SK-N-SH (cell line): ENCODE measurements around the gene ITPRID2. TPM values are rescaled to one million over a fixed set of nuclear protein-coding genes. Genes with fewer than 3 reads are reported as not detected.
"Not testable (repeated sequence)": the region's sequence is repeated elsewhere in the genome, so short reads cannot be mapped to it uniquely, and the experiment has no call there.

ENCODE experiments used
- CTCF ChIA-PET: fragments of 300-600, 350-600 bp; formaldehyde crosslinking; extraction: SDS; loops from one replicate; lab custom pipeline; 2021; lab: Yijun Ruan, JAX
- POLR2A ChIA-PET: fragments of 350-600 bp; sonication (Branson Sonifier 250); formaldehyde crosslinking; extraction: SDS; loops from one replicate; lab custom pipeline; 2020; ENCODE audit warnings: antibody characterized with exemption, inconsistent platforms; lab: Yijun Ruan, JAX
- DNase-seq: peaks from one replicate; pipeline ENCODE4 v3.0.0; 2012
- H2AFZ ChIP-seq: fragments of 200-600 bp; sonication (generic); 2 replicates; pipeline ENCODE4 v1.8.1; 2016; ENCODE audit warnings: antibody characterized with exemption, mild to moderate bottlenecking, low read depth
- H3F3A ChIP-seq: fragments of 200-600 bp; sonication (generic); replicated peaks from 2 replicates; pipeline ENCODE3; 2016; ENCODE audit warnings: antibody characterized with exemption, mild to moderate bottlenecking; ENCODE audit not compliant: insufficient read depth
- H3K27ac ChIP-seq, 2 experiments: fragments of 200-500 bp in 1 of 2; fragments of 200-600 bp in 1 of 2; sonication (Bioruptor generic) in 1 of 2; sonication (generic), shearing (Covaris generic) in 1 of 2; 2 replicates each; pipeline versions ENCODE4 v1.5.1 to v1.6.1; 2014 to 2016; ENCODE audit warnings: low read depth in 2 of 2, inconsistent platforms in 1 of 2, low read length in 1 of 2, mild to moderate bottlenecking in 1 of 2, mixed read lengths in 1 of 2
- H3K27me3 ChIP-seq: fragments of 200-600 bp; sonication (generic), shearing (Covaris generic); 2 replicates; pipeline ENCODE4 v1.6.1; 2016; ENCODE audit warnings: mixed run types; ENCODE audit not compliant: insufficient read depth
- H3K36me3 ChIP-seq, 2 experiments: fragments of 200-500 bp in 1 of 2; fragments of 200-600 bp in 1 of 2; sonication (Bioruptor generic) in 1 of 2; sonication (generic) in 1 of 2; replicated peaks in 1 of 2; 2 replicates each; pipeline versions ENCODE3 to v1.5.1; 2014 to 2016; ENCODE audit warnings: low read length in 1 of 2, mild to moderate bottlenecking in 1 of 2; ENCODE audit not compliant: insufficient read depth in 2 of 2, control insufficient read depth in 1 of 2
- H3K4me1 ChIP-seq, 2 experiments: fragments of 200-500 bp in 1 of 2; fragments of 200-600 bp in 1 of 2; sonication (Bioruptor generic) in 1 of 2; sonication (generic), shearing (Covaris generic) in 1 of 2; 2 replicates each; pipeline versions ENCODE4 v1.5.1 to v1.6.1; 2014 to 2016; ENCODE audit warnings: low read depth in 1 of 2, low read length in 1 of 2, mixed run types in 1 of 2; ENCODE audit not compliant: insufficient read depth in 2 of 2, control insufficient read depth in 1 of 2
- H3K4me2 ChIP-seq: fragments of 200-600 bp; sonication (generic), shearing (Covaris generic); 2 replicates; pipeline ENCODE4 v1.6.1; 2017; ENCODE audit warnings: mixed run types
- H3K4me3 ChIP-seq, 2 experiments: fragments of 200-500 bp in 1 of 2; fragments of 200-600 bp in 1 of 2; sonication (Bioruptor generic) in 1 of 2; sonication (generic), shearing (Covaris generic) in 1 of 2; 2 replicates each; pipeline versions ENCODE4 v1.5.1 to v1.8.1; 2014 to 2016; ENCODE audit warnings: low read depth in 2 of 2, inconsistent platforms in 1 of 2, low read length in 1 of 2, mild to moderate bottlenecking in 1 of 2, mixed read lengths in 1 of 2, moderate library complexity in 1 of 2
- H3K79me2 ChIP-seq: fragments of 200-600 bp; sonication (generic); 2 replicates; pipeline ENCODE4 v1.8.1; 2017; ENCODE audit warnings: mild to moderate bottlenecking; ENCODE audit not compliant: insufficient read depth
- H3K9ac ChIP-seq: fragments of 200-600 bp; sonication (generic); 2 replicates; pipeline ENCODE4 v1.6.1; 2017; ENCODE audit warnings: mixed run types
- H3K9me2 ChIP-seq: fragments of 200-600 bp; sonication (generic); 2 replicates; pipeline ENCODE4 v1.6.1; 2017; ENCODE audit warnings: mixed run types
- H3K9me3 ChIP-seq: fragments of 200-600 bp; sonication (generic); 2 replicates; pipeline ENCODE4 v1.6.1; 2017; ENCODE audit warnings: mixed run types, mild to moderate bottlenecking, moderate library complexity
- H4K20me1 ChIP-seq: fragments of 200-600 bp; sonication (generic); 2 replicates; pipeline ENCODE4 v1.6.1; 2017; ENCODE audit warnings: mild to moderate bottlenecking, mixed run types; ENCODE audit not compliant: insufficient read depth
- EP300 ChIP-seq, 2 experiments: IDR thresholded peaks; 2 replicates each; pipeline versions ENCODE4 v1.4.0 to v1.6.1; 2012; ENCODE audit warnings: borderline replicate concordance in 1 of 2, low read depth in 1 of 2, low read length in 1 of 2
- EZH2phosphoT487 ChIP-seq: fragments of 200-600 bp; sonication (generic); IDR thresholded peaks from 2 replicates; pipeline ENCODE4 v1.6.1; 2017; ENCODE audit warnings: low read depth, mixed run types, mild to moderate bottlenecking, antibody characterized with exemption, moderate library complexity, borderline replicate concordance
- FOSL2 ChIP-seq: IDR thresholded peaks from 2 replicates; pipeline ENCODE4 v1.4.0; 2012; ENCODE audit warnings: low read depth, mild to moderate bottlenecking, moderate library complexity, borderline replicate concordance
- FOXJ3 ChIP-seq: sonication (generic); formaldehyde crosslinking; IDR thresholded peaks from 2 replicates; pipeline ENCODE4 v1.5.1; 2020; ENCODE audit warnings: mild to moderate bottlenecking, missing genetic modification reagents
- FOXM1 ChIP-seq: IDR thresholded peaks from 2 replicates; pipeline ENCODE4 v1.4.0; 2012; ENCODE audit warnings: low read depth, mild to moderate bottlenecking
- GABPA ChIP-seq: IDR thresholded peaks from 2 replicates; pipeline ENCODE4 v1.4.0; 2012; ENCODE audit warnings: low read depth, mild to moderate bottlenecking
- MEF2A ChIP-seq: IDR thresholded peaks from 2 replicates; pipeline ENCODE4 v1.4.0; 2012; ENCODE audit warnings: low read depth, borderline replicate concordance
- MXI1 ChIP-seq: IDR thresholded peaks from 2 replicates; pipeline ENCODE4 v1.6.1; 2012; ENCODE audit warnings: mild to moderate bottlenecking, low read depth, low read length, improper control_type of control experiment
- POLR2AphosphoS5 ChIP-seq: IDR thresholded peaks from 2 replicates; pipeline ENCODE4 v1.6.1; 2012; ENCODE audit warnings: low read depth, low read length
- RFX5 ChIP-seq: IDR thresholded peaks from 2 replicates; pipeline ENCODE4 v1.6.1; 2012; ENCODE audit warnings: mild to moderate bottlenecking, improper control_type of control experiment, low read length
- RXRA ChIP-seq: IDR thresholded peaks from 2 replicates; pipeline ENCODE4 v1.4.0; 2012; ENCODE audit warnings: low read depth, mild to moderate bottlenecking, borderline replicate concordance
- TAF1 ChIP-seq: IDR thresholded peaks from 2 replicates; pipeline ENCODE4 v1.6.1; 2012; ENCODE audit warnings: low read depth, mild to moderate bottlenecking, low read length, moderate library complexity, borderline replicate concordance
- TCF12 ChIP-seq: IDR thresholded peaks from 2 replicates; pipeline ENCODE4 v1.4.0; 2012
- WGBS: methylation state at CpG from one replicate; pipeline ENCODE4 v1.1.6; 2017; ENCODE audit warnings: low lambda C conversion rate; 5-methylcytosine and 5-hydroxymethylcytosine counted together
- polyA plus RNA-seq, 3 experiments: library from polyadenylated mRNA; depleted of rRNA; stranded (reverse); fragments of >200 nt; gene quantifications; 2 replicates each; pipeline ENCODE4 v1.2.3, GENCODE V29; 2012
- TF ChIP-seq, protein P1 (sequence below): IDR thresholded peaks from 2 replicates; pipeline ENCODE4 v1.4.0; 2012; ENCODE audit warnings: low read depth
- TF ChIP-seq, protein P2 (sequence below): fragments of 150-350 bp; IDR thresholded peaks from 2 replicates; pipeline ENCODE4 v1.6.1; 2017; ENCODE audit warnings: antibody characterized with exemption, low read length, low read depth, borderline replicate concordance
- TF ChIP-seq, protein P3 (sequence below): IDR thresholded peaks from 2 replicates; pipeline ENCODE4 v1.4.0; 2012; ENCODE audit warnings: low read depth, borderline replicate concordance
- TF ChIP-seq, protein P4 (sequence below): IDR thresholded peaks from 2 replicates; pipeline ENCODE4 v1.6.1; 2012; ENCODE audit warnings: mild to moderate bottlenecking, low read depth, low read length, moderate library complexity
- TF ChIP-seq, protein P5 (sequence below): fragments of 150-350 bp; IDR thresholded peaks from 2 replicates; pipeline ENCODE4 v1.6.1; 2016; ENCODE audit warnings: mild to moderate bottlenecking, low read depth, low read length

ITPRID2 gene
- polyA plus RNA-seq, 1 of the 3 experiments (the other 2 are of a cell fraction), result 41.9 TPM

DNA sequence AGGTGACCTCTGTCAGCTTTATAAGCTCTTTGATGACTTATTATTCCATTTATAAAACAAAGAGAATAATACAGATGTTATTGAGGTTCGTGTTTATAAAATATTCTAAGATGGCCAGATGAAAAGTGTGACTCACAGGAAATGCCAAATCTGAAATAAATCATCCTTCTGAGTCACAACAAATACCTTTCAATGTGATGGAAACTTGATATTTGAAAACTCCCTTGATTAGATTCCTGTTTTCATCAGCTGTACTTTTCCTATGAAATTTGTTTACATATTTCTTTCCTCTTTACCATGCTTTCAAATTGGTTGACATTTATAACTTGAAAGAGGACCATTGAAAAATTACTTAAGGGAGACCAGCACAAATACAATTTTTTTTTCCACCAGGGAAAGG lies 63.5 kb downstream of the ITPRID2 start (continued):
- TF ChIP-seq, protein P1, sequence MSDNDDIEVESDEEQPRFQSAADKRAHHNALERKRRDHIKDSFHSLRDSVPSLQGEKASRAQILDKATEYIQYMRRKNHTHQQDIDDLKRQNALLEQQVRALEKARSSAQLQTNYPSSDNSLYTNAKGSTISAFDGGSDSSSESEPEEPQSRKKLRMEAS, result no peak
- TF ChIP-seq RXRA (no peak), GABPA (peak; percentile 25; the same call in 1 of the 2 replicates), TCF12 (peak; percentile 85), RFX5 (no peak), EP300 (IDR thresholded peaks at IDR 0.05; ENCODE audit: borderline replicate concordance in 1 of 2, low read depth in 1 of 2, low read length in 1 of 2) (peak; percentile 6 to 81; a peak in 2 of 4 replicates), MXI1 (no peak), MEF2A (peak; percentile 39; the same call in 1 of the 2 replicates)
- TF ChIP-seq, protein P2, sequence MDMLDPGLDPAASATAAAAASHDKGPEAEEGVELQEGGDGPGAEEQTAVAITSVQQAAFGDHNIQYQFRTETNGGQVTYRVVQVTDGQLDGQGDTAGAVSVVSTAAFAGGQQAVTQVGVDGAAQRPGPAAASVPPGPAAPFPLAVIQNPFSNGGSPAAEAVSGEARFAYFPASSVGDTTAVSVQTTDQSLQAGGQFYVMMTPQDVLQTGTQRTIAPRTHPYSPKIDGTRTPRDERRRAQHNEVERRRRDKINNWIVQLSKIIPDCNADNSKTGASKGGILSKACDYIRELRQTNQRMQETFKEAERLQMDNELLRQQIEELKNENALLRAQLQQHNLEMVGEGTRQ, result no peak

DNA sequence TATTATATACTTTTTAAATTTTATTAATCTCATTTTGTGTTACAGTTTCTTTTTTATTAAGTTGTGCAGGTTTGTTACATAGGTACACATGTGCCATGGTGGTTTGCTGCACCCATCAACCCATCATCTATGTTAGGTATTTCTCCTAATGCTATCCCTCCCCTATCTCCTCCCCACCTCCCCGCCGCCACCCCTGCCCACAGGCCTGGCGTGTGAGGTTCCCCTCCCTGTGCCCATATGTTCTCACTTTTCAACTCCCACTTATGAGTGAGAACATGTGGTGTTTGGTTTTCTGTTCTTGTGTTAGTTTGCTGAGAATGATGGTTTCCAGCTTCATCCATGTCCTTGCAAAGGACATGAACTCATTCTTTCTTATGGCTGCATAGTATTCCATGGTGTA lies 64.3 kb downstream of the ITPRID2 start:
- H3K79me2 ChIP-seq, H3K9me2 ChIP-seq, H3K27ac ChIP-seq, H3K27me3 ChIP-seq, POLR2A ChIA-PET, H3K9me3 ChIP-seq, H3K9ac ChIP-seq, DNase-seq, H3K4me3 ChIP-seq, H3K36me3 ChIP-seq, H2AFZ ChIP-seq, H4K20me1 ChIP-seq, H3K4me2 ChIP-seq: not testable (repeated sequence)
- H3K4me1 ChIP-seq, result peaks cover 4 to 20% of the 10 kb centered on the region in 2 experiments; a peak in 2 of 4 replicates
- peaks cover 13% of the 10 kb centered on the region for H3F3A ChIP-seq
- CTCF ChIA-PET, result interaction anchor here (3.1 kb wide), 1 partner anchor 20 kb away, joined by 11 read pairs; no protein-coding TSS in a partner anchor
- 97% methylated on average over 3 of the region's 3 CpGs for WGBS

DNA sequence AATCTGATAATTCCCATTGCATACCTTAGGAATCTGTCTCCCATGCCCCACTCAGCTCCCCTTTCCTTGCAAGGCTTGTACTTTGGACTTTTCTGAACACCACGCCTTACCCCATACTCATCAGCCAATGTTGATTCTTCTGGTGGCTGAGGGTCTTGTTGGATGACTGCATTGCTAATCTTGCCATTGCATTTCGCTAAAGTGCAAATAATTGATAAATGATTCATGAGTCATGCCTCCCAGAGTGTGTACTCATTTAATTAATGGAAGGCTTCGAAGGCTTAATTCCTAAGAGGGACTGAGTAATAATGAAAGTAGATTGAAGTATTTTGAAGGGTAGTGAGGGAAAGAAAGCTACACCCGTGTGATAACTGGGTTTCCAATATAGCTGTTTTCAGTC lies 66.1 kb downstream of the ITPRID2 start:
- no peak for DNase-seq
- Histone ChIP-seq H3K4me1 (peaks cover 4 to 20% of the 10 kb centered on the region in 2 experiments; a peak in 2 of 4 replicates), H3K27ac (no peak overlapping the region), H3K9me2 (no peaks in the 10 kb centered on the region), H3K4me3 (no peak overlapping the region), H3K27me3 (no peaks in the 10 kb centered on the region), H3K4me2 (no peak overlapping the region), H3K9ac (no peak overlapping the region), H3F3A (peaks cover 13% of the 10 kb centered on the region), H3K9me3 (no peaks in the 10 kb centered on the region), H3K79me2 (no peaks in the 10 kb centered on the region), H2AFZ (no peak overlapping the region), H4K20me1 (no peaks in the 10 kb centered on the region), H3K36me3 (no peaks in the 10 kb centered on the region)
- ChIA-PET CTCF (interaction anchor here (1.2 to 1.3 kb wide), 2 partner anchors 8 to 120 kb away, joined by 4 to 5 read pairs; no protein-coding TSS in a partner anchor), POLR2A (no interaction called here)
- WGBS, result 66% methylated on average over 4 of the region's 4 CpGs
- TF ChIP-seq TAF1, result no peak
- no peak for TF ChIP-seq FOSL2
- no peak for TF ChIP-seq RFX5
- TF ChIP-seq, protein P3, sequence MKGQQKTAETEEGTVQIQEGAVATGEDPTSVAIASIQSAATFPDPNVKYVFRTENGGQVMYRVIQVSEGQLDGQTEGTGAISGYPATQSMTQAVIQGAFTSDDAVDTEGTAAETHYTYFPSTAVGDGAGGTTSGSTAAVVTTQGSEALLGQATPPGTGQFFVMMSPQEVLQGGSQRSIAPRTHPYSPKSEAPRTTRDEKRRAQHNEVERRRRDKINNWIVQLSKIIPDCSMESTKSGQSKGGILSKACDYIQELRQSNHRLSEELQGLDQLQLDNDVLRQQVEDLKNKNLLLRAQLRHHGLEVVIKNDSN, result no peak
- no peak for TF ChIP-seq FOXJ3 (CRISPR knock-in tag)
- no peak for TF ChIP-seq MEF2A
- TF ChIP-seq, protein P4, sequence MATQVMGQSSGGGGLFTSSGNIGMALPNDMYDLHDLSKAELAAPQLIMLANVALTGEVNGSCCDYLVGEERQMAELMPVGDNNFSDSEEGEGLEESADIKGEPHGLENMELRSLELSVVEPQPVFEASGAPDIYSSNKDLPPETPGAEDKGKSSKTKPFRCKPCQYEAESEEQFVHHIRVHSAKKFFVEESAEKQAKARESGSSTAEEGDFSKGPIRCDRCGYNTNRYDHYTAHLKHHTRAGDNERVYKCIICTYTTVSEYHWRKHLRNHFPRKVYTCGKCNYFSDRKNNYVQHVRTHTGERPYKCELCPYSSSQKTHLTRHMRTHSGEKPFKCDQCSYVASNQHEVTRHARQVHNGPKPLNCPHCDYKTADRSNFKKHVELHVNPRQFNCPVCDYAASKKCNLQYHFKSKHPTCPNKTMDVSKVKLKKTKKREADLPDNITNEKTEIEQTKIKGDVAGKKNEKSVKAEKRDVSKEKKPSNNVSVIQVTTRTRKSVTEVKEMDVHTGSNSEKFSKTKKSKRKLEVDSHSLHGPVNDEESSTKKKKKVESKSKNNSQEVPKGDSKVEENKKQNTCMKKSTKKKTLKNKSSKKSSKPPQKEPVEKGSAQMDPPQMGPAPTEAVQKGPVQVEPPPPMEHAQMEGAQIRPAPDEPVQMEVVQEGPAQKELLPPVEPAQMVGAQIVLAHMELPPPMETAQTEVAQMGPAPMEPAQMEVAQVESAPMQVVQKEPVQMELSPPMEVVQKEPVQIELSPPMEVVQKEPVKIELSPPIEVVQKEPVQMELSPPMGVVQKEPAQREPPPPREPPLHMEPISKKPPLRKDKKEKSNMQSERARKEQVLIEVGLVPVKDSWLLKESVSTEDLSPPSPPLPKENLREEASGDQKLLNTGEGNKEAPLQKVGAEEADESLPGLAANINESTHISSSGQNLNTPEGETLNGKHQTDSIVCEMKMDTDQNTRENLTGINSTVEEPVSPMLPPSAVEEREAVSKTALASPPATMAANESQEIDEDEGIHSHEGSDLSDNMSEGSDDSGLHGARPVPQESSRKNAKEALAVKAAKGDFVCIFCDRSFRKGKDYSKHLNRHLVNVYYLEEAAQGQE, result no peak
- no peak for TF ChIP-seq GABPA
- no peak for TF ChIP-seq POLR2AphosphoS5
- TF ChIP-seq, protein P1, result no peak
- TF ChIP-seq RXRA, result no peak
- TF ChIP-seq, protein P5, sequence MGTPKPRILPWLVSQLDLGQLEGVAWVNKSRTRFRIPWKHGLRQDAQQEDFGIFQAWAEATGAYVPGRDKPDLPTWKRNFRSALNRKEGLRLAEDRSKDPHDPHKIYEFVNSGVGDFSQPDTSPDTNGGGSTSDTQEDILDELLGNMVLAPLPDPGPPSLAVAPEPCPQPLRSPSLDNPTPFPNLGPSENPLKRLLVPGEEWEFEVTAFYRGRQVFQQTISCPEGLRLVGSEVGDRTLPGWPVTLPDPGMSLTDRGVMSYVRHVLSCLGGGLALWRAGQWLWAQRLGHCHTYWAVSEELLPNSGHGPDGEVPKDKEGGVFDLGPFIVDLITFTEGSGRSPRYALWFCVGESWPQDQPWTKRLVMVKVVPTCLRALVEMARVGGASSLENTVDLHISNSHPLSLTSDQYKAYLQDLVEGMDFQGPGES, result no peak
- TF ChIP-seq FOXM1, result no peak
- no peak for TF ChIP-seq EZH2phosphoT487
